Left lung (tissue), 10 donors: ENCODE data around the gene PHF11. TPM values are rescaled to one million over a fixed set of nuclear protein-coding genes. Genes with fewer than 3 reads are reported as not detected.

Experiments used
- ATAC-seq: fragments of 200-7000 bp; cut with Tn5 transposase; one replicate; pipeline ENCODE4 v1.9.1; 2020; ENCODE audit warnings: moderate library complexity
- DNase-seq, 4 donors: peaks; one replicate each; pipeline ENCODE4 v3.0.0-alpha.2; 2013 to 2020
- H3K27ac ChIP-seq, 2 donors: fragments of 200-600 bp; sonication (generic) in 1 of 2; one replicate each; pipeline versions ENCODE4 v1.5.0 to v1.8.0; 2020 to 2021
- H3K27me3 ChIP-seq, 2 donors: fragments of 200-600 bp; sonication (generic) in 1 of 2; one replicate each; pipeline versions ENCODE4 v1.5.0 to v1.8.0; 2020 to 2021
- H3K36me3 ChIP-seq, 2 donors: fragments of 200-600 bp; sonication (generic) in 1 of 2; one replicate each; pipeline versions ENCODE4 v1.5.0 to v1.8.0; 2020 to 2021
- H3K4me1 ChIP-seq, 2 donors: fragments of 200-600 bp; one replicate each; pipeline ENCODE4 v1.8.0; 2021
- H3K4me3 ChIP-seq, 2 donors: fragments of 200-600 bp; sonication (generic) in 1 of 2; one replicate each; pipeline versions ENCODE4 v1.5.0 to v1.8.0; 2020 to 2021; ENCODE audit warnings: mild to moderate bottlenecking in 1 of 2
- H3K9me3 ChIP-seq, 2 donors: fragments of 200-600 bp; sonication (generic) in 1 of 2; one replicate each; pipeline versions ENCODE4 v1.5.0 to v1.8.0; 2020 to 2021
- intact Hi-C, 2 donors: fragments of 100-400 bp; cut with DNase I; formaldehyde crosslinking; loops; one replicate each; pipeline versions ENCODE4 v1.11.2 to v1.14.2; 2022
- polyA plus RNA-seq, 6 donors: library from polyadenylated mRNA; unstranded; fragments of 120-200 nt; gene quantifications; one replicate each; pipeline ENCODE4 v1.2.1, GENCODE V29; 2013; ENCODE audit not compliant: insufficient read length in 6 of 6
- total RNA-seq, 2 donors: library from RNA; stranded (reverse); fragmentation: NEBNext Ultra II Directional; extraction: Animal tissue kit (Norgen Biotek cat#: 25700); gene quantifications; one replicate each; pipeline ENCODE4 v1.2.1, GENCODE V29; 2021
- TF ChIP-seq, protein P1 (sequence below), 2 donors: fragments of 200-600 bp; sonication (generic) in 1 of 2; IDR thresholded peaks; one replicate each; pipeline versions ENCODE4 v1.5.0 to v1.8.0; 2021; ENCODE audit warnings: antibody characterized with exemption in 2 of 2
- donor health status: DM: no; HTN: yes; CAD: no.
- donor health status: DM: no; HTN: no; CAD: no.

Gene PHF11
- total and polyA plus RNA-seq, 8 donors, result 42.9 to 80.2 (median 71.4) TPM

DNA sequence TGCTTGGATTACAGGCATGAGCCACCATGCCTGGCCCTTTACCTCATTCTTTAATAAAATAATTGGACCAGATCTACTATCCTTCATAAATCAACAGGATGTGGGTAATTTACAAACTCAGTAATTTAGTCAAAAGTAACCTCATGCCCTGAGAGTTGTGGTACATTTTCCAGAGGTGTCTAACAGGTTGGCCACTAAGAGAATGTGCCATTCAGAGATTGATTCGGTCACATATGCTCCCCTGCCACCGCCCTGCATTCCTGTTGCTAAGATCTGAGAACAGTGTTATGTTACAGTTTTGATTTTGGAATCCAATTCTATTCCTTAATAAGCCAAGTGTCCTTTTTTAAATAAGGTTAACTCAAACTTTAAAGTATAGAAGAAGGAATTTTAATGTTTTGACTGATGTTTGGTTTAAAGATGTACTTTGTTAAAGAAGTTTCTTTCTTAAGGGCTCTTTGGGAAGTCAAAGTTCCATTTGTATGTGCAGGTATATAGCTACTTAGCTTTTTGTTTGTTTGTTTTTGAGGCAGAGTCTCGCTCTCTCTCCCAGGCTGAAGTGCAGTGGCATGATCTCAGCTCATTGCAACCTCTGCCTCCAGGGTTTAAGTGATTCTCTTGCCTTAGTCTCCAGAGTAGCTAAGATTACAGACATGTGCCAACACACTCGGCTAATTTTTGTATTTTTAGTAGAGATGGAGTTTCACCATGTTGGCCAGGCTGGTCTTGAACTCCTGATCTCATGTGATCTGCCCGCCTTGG is 29.2 kb downstream of the PHF11 start:
- H3K27me3 ChIP-seq, result no peaks in the 10 kb centered on the region
- no peaks in the 10 kb centered on the region for H3K9me3 ChIP-seq
- H3K27ac ChIP-seq, result no peak overlapping the region
- DNase-seq (no peak), ATAC-seq (peak; percentile 75)
- no peak overlapping the region for H3K4me3 ChIP-seq
- peaks cover 0 to 2% of the 10 kb centered on the region in 2 donors for H3K4me1 ChIP-seq
- H3K36me3 ChIP-seq, result peaks cover 0 to 93% of the 10 kb centered on the region in 2 donors
- TF ChIP-seq, protein P1, sequence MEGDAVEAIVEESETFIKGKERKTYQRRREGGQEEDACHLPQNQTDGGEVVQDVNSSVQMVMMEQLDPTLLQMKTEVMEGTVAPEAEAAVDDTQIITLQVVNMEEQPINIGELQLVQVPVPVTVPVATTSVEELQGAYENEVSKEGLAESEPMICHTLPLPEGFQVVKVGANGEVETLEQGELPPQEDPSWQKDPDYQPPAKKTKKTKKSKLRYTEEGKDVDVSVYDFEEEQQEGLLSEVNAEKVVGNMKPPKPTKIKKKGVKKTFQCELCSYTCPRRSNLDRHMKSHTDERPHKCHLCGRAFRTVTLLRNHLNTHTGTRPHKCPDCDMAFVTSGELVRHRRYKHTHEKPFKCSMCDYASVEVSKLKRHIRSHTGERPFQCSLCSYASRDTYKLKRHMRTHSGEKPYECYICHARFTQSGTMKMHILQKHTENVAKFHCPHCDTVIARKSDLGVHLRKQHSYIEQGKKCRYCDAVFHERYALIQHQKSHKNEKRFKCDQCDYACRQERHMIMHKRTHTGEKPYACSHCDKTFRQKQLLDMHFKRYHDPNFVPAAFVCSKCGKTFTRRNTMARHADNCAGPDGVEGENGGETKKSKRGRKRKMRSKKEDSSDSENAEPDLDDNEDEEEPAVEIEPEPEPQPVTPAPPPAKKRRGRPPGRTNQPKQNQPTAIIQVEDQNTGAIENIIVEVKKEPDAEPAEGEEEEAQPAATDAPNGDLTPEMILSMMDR (IDR thresholded peaks at IDR 0.05), result no peak
- intact Hi-C loops, result no loop called here

DNA sequence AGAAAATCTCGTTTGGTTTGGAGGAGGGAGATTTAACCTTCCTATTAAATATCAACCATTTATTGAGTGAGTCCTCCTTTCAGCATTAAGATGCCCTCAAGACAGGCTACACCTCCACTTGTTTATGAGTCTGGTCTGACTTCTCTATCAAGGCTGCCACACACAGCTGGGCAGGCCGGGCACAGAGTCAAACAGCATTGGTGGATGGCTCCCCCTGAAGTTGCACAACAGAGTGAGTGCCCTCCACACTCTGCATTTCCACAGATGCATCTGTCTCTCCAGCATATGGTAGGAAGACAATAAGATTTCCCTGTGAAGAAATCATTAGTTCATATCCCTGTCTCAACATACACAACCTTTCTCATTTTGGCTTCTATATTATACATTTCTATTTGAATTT is 31.4 kb downstream of the PHF11 start:
- no peak for ATAC-seq
- H3K4me1 ChIP-seq, result peaks cover 0 to 6% of the 10 kb centered on the region in 2 donors
- intact Hi-C loops, result no loop called here
- TF ChIP-seq, protein P1 (IDR thresholded peaks at IDR 0.05), result no peak
- DNase-seq, result no peak
- H3K9me3 ChIP-seq, result no peaks in the 10 kb centered on the region
- no peaks in the 10 kb centered on the region for H3K27me3 ChIP-seq
- H3K4me3 ChIP-seq, result no peak overlapping the region
- H3K36me3 ChIP-seq, result peaks cover 0 to 75% of the 10 kb centered on the region in 2 donors
- no peak overlapping the region for H3K27ac ChIP-seq

DNA sequence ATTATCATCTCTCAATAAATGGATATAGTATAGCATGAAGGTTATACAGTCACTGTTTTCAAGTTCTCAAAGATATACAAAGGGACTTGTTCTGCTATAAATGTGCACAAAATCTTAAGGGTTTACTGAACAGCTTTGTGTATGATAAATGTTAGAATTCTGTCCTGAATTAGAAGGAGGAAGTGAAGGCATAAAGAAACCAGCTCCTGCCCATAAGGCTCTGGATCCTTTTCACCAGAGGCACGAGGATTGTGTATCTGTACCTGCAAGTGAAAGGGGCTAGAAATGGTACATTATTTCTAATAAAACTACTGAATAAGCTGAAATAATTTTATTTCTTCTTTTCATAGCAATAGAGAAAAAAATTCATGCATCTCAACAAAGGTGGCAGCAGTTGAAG is 32.4 kb downstream of the PHF11 start:
- H3K27ac ChIP-seq, result no peak overlapping the region
- DNase-seq (no peak), ATAC-seq (no peak)
- H3K4me3 ChIP-seq, result no peak overlapping the region
- H3K27me3 ChIP-seq, result no peaks in the 10 kb centered on the region
- TF ChIP-seq, protein P1 (IDR thresholded peaks at IDR 0.05), result no peak
- peaks cover 0 to 65% of the 10 kb centered on the region in 2 donors for H3K36me3 ChIP-seq
- no peaks in the 10 kb centered on the region for H3K9me3 ChIP-seq
- intact Hi-C loops, result no loop called here
- peaks cover 0 to 6% of the 10 kb centered on the region in 2 donors for H3K4me1 ChIP-seq

DNA sequence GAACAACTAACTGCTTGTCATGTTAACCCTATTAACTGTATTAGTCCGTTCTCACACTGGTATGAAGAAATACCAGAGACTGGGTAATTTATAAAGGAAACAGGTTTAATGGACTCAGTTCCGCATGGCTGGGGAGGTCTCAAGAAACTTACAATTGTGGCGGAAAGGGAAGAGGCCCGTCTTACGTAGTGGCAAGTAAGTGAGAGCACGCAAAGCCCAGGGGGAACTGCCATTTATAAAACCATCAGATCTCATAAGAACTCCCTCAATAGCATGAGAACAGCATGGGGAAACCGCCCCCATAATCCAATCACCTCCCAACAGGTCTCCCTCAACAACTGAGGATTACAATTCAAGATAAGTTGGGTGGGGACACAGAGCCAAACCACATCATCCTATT is 34.7 kb downstream of the PHF11 start:
- TF ChIP-seq, protein P1 (IDR thresholded peaks at IDR 0.05), result no peak
- Histone ChIP-seq H3K4me3 (no peak overlapping the region), H3K9me3 (no peaks in the 10 kb centered on the region), H3K27ac (no peak overlapping the region), H3K36me3 (peaks cover 0 to 44% of the 10 kb centered on the region in 2 donors), H3K27me3 (no peaks in the 10 kb centered on the region), H3K4me1 (peaks cover 0 to 6% of the 10 kb centered on the region in 2 donors)
- no peak for DNase-seq
- intact Hi-C loops, result no loop called here
- peak; percentile 23 for ATAC-seq

DNA sequence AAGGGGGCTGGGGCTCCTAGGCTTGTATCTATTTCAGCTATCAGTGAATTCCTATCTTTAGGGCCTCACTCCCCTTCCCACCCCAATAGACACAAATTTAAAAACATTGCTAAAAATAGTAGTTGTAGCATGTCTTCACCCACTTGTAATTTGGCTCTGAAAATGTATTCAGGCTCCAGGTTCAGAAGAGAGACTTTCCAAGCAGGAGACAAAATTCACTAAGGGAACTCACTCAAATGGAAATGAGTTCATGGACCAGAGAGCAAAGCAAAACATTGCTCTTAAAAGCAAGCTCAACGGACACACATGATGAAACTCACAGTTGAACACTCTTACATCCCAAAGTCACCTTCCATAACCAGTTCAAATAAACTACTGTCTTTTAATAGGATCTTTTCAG is 36.8 kb downstream of the PHF11 start:
- Histone ChIP-seq H3K27ac (no peak overlapping the region), H3K9me3 (no peaks in the 10 kb centered on the region), H3K4me3 (no peak overlapping the region), H3K36me3 (peaks cover 0 to 26% of the 10 kb centered on the region in 2 donors), H3K4me1 (peaks cover 0 to 6% of the 10 kb centered on the region in 2 donors), H3K27me3 (no peaks in the 10 kb centered on the region)
- no peak for ATAC-seq
- TF ChIP-seq, protein P1 (IDR thresholded peaks at IDR 0.05), result no peak
- intact Hi-C loops, result no loop called here
- no peak for DNase-seq
